Stimulated activated naive CD4-positive, alpha-beta T cell treated with Interleukin-2 at 50 U/mL for 16 hours (primary cell): ENCODE measurements around the gene FBXO28.

Source experiments
- DNase-seq: peaks from one replicate; lab custom pipeline; 2025; lab: John Stamatoyannopoulos, UW

The FBXO28 gene

GRCh38 chr1:224095867-224096266 is 18.0 kb upstream of the FBXO28 start:
- no peak for DNase-seq

- no peak for DNase-seq
These were observed 17.1 kb upstream of the FBXO28 start for GRCh38 chr1:224096773-224097172.

GRCh38 chr1:224098007-224098406 is 15.9 kb upstream of the FBXO28 start:
- DNase-seq, result no peak

GRCh38 chr1:224106568-224107281 is 7.2 kb upstream of the FBXO28 start:
- no peak for DNase-seq

GRCh38 chr1:224107282-224107625 is 6.7 kb upstream of the FBXO28 start:
- DNase-seq, result no peak

GRCh38 chr1:224108991-224109390 is 4.9 kb upstream of the FBXO28 start:
- no peak for DNase-seq

- no peak for DNase-seq
These were observed 3.9 kb upstream of the FBXO28 start for GRCh38 chr1:224109981-224110380.

- no peak for DNase-seq
These were observed 906 bp upstream of the FBXO28 start for GRCh38 chr1:224113005-224113404.

GRCh38 chr1:224113545-224113917 is 380 bp upstream of the FBXO28 start:
- no peak for DNase-seq

- no peak for DNase-seq
These were observed 870 bp downstream of the FBXO28 start for GRCh38 chr1:224114787-224115175.

GRCh38 chr1:224116131-224116530 is 2.2 kb downstream of the FBXO28 start:
- no peak for DNase-seq

- no peak for DNase-seq
These were observed 4.8 kb downstream of the FBXO28 start for GRCh38 chr1:224118688-224119087.

- no peak for DNase-seq
These were observed 9.2 kb downstream of the FBXO28 start for GRCh38 chr1:224123136-224123535.

- no peak for DNase-seq
These were observed 10.3 kb downstream of the FBXO28 start for GRCh38 chr1:224124220-224124619.

GRCh38 chr1:224127925-224128819 is 14.3 kb downstream of the FBXO28 start:
- DNase-seq, result no peak

GRCh38 chr1:224131253-224131652 is 17.3 kb downstream of the FBXO28 start:
- no peak for DNase-seq

- DNase-seq, result no peak
These were observed 19.0 kb downstream of the FBXO28 start for GRCh38 chr1:224132901-224133300.

- DNase-seq, result no peak
These were observed 19.9 kb downstream of the FBXO28 start for GRCh38 chr1:224133741-224134299.

- DNase-seq, result no peak
These were observed 23.6 kb downstream of the FBXO28 start for GRCh38 chr1:224137518-224137917.

GRCh38 chr1:224138198-224138597 is 24.3 kb downstream of the FBXO28 start:
- DNase-seq, result no peak

- no peak for DNase-seq
These were observed 27.8 kb downstream of the FBXO28 start for GRCh38 chr1:224141693-224142092.

GRCh38 chr1:224149709-224150108 is 35.8 kb downstream of the FBXO28 start:
- DNase-seq, result no peak

- no peak for DNase-seq
These were observed 37.2 kb downstream of the FBXO28 start for GRCh38 chr1:224151117-224151516.
